ENCODE results near the gene ZNF668. TPM values are rescaled to one million over a fixed set of nuclear protein-coding genes. Genes with fewer than 3 reads are reported as not detected.
"Not testable (repeated sequence)": the region's sequence is repeated elsewhere in the genome, so short reads cannot be mapped to it uniquely, and the experiment has no call there.

ZNF668 gene
- total and polyA plus RNA-seq, 7 donors, result 4.8 to 12.5 (median 6.4) TPM

DNA sequence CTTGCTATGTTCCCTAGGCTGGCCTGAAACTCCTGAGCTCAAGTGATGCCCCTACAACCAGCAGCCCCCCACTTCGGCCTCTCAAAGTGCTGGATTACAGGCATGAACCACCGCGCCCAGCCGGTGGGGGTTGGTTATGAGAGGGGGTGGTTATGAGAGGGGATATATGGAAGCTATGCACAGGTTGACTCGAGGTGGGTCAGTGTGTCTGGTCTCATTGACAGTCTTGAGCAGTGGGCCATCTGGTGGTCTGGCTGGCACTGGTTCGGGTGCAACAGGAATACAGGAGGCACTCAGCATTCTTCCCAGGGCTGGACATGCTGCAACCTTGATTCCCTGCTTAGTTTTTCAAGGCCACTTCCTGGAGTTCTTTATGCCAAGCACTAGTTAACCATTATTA, 58.0 kb downstream of the ZNF668 start:
- H3K9me3 ChIP-seq, result no peaks in the 10 kb centered on the region
- 64 to 75% methylated on average over 6 of the region's 6 CpGs for WGBS, 2 donors
- no peak for DNase-seq
- H3K27me3 ChIP-seq, result peaks cover 2 to 40% (median 18%) of the 10 kb centered on the region in 3 donors
- no peak overlapping the region for H3K4me3 ChIP-seq
- H3K36me3 ChIP-seq, result no peaks in the 10 kb centered on the region
- TF ChIP-seq POLR2A (IDR thresholded peaks at IDR 0.05), result no peak
- no peak for TF ChIP-seq EP300 (IDR thresholded peaks at IDR 0.05)
- TF ChIP-seq POLR2AphosphoS5 (IDR thresholded peaks at IDR 0.05), result no peak
- TF ChIP-seq, protein P1, sequence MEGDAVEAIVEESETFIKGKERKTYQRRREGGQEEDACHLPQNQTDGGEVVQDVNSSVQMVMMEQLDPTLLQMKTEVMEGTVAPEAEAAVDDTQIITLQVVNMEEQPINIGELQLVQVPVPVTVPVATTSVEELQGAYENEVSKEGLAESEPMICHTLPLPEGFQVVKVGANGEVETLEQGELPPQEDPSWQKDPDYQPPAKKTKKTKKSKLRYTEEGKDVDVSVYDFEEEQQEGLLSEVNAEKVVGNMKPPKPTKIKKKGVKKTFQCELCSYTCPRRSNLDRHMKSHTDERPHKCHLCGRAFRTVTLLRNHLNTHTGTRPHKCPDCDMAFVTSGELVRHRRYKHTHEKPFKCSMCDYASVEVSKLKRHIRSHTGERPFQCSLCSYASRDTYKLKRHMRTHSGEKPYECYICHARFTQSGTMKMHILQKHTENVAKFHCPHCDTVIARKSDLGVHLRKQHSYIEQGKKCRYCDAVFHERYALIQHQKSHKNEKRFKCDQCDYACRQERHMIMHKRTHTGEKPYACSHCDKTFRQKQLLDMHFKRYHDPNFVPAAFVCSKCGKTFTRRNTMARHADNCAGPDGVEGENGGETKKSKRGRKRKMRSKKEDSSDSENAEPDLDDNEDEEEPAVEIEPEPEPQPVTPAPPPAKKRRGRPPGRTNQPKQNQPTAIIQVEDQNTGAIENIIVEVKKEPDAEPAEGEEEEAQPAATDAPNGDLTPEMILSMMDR (IDR thresholded peaks at IDR 0.05), result no peak
- intact Hi-C loops (cut with DNase I), result no loop called here
- H3K27ac ChIP-seq, result no peak overlapping the region
- H3K4me1 ChIP-seq, result peaks cover 0 to under 1% (median 0%) of the 10 kb centered on the region in 4 donors

DNA sequence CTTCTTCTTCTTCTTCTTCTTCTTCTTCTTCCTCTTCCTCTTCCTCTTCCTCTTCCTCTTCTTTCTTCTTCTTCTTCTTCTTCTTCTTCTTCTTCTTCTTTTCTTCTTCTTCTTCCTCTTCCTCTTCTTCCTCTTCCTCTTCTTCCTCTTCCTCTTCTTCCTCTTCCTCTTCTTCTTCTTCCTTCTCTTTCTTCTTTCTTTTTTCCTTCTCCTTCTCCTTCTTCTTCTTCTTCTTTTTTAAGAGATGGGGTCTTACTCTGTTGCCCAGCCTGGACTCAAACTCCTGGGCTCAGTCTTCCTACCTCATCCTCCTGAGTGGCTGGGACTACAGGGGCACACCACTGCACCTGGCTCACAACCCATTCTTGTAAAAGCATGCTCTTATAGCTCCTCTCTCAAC, 60.7 kb downstream of the ZNF668 start:
- DNase-seq; H3K9me3 ChIP-seq; H3K36me3 ChIP-seq; intact Hi-C loops (cut with DNase I); H3K4me1 ChIP-seq; H3K4me3 ChIP-seq; H3K27ac ChIP-seq: not testable (repeated sequence)
- H3K27me3 ChIP-seq, result peaks cover 10 to 67% (median 37%) of the 10 kb centered on the region in 3 donors

DNA sequence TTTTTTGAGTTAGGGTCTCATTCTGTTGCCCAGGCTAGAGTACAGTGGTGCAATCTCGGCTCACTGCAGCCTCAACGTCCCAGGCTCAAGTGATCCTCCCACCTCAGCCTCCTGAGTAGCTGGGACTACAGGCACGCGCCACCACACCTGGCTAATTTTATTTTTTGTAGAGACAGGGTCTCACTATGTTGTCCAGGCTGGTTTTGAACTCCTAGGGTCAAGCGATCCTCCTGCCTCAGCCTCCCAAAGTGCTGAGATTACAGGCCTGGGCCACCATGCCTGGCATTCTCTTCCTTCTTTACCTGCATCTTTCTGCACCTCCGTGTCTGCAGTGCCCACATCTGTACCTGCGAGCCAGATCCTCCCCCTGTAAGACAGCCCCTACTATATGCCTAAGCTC, 62.2 kb downstream of the ZNF668 start:
- intact Hi-C loops (cut with DNase I); H3K4me3 ChIP-seq; H3K4me1 ChIP-seq; H3K9me3 ChIP-seq; DNase-seq; H3K27ac ChIP-seq; H3K36me3 ChIP-seq: not testable (repeated sequence)
- H3K27me3 ChIP-seq, result peaks cover 12 to 75% (median 37%) of the 10 kb centered on the region in 3 donors
- WGBS, 2 donors, result 80 to 83% methylated on average over 7 of the region's 7 CpGs

Other genes starting within 250 kb of the ZNF668 start
- 10 to 100 TPM; 45.7 to 63.1 (median 55.2) TPM for gene BCL7C, start 180.2 kb downstream of the ZNF668 start, total RNA-seq
- gene BCL7C, start 180.2 kb downstream of the ZNF668 start, polyA plus RNA-seq, result 10 to 100 TPM; 27.9 to 42.0 (median 30.7) TPM
- gene CTF1, start 177.6 kb downstream of the ZNF668 start, total RNA-seq, result 1 to 10 TPM; 2.3 to 6.9 (median 4.9) TPM
- gene CTF1, start 177.6 kb downstream of the ZNF668 start, polyA plus RNA-seq, result 1 to 10 TPM in 2 of 3 donors, under 1 TPM in 1; 0.46 to 3.6 (median 1.5) TPM
- 10 to 100 TPM in 3 of 4 donors, 1 to 10 TPM in 1; 7.9 to 18.3 (median 13.0) TPM for gene FBXL19, start 150.7 kb downstream of the ZNF668 start, total RNA-seq
- gene FBXL19, start 150.7 kb downstream of the ZNF668 start, polyA plus RNA-seq, result 10 to 100 TPM in 1 of 3 donors, 1 to 10 TPM in 2; 3.0 to 32.7 (median 8.3) TPM
- gene ORAI3, start 125.2 kb downstream of the ZNF668 start, total RNA-seq, result 10 to 100 TPM; 33.3 to 43.3 (median 40.5) TPM
- gene ORAI3, start 125.2 kb downstream of the ZNF668 start, polyA plus RNA-seq, result 10 to 100 TPM in 2 of 3 donors, 1 to 10 TPM in 1; 8.6 to 16.1 (median 15.6) TPM
- 10 to 100 TPM in 1 of 4 donors, 1 to 10 TPM in 3; 5.0 to 16.0 (median 7.1) TPM for gene SETD1A, start 116.5 kb downstream of the ZNF668 start, total RNA-seq
- 10 to 100 TPM in 1 of 3 donors, 1 to 10 TPM in 2; 2.4 to 13.1 (median 3.2) TPM for gene SETD1A, start 116.5 kb downstream of the ZNF668 start, polyA plus RNA-seq
- 10 to 100 TPM; 14.6 to 16.1 (median 15.5) TPM for gene HSD3B7, start 89.0 kb downstream of the ZNF668 start, total RNA-seq
- gene HSD3B7, start 89.0 kb downstream of the ZNF668 start, polyA plus RNA-seq, result 10 to 100 TPM in 2 of 3 donors, 1 to 10 TPM in 1; 9.0 to 36.1 (median 13.6) TPM
- 1 to 10 TPM in 2 of 4 donors, under 1 TPM in 2; 0.71 to 4.4 (median 2.3) TPM for gene STX1B, start 63.6 kb downstream of the ZNF668 start, total RNA-seq
- gene STX1B, start 63.6 kb downstream of the ZNF668 start, polyA plus RNA-seq, result 1 to 10 TPM in 1 of 3 donors, under 1 TPM in 1, not detected in 1; 0.60 to 1.2 TPM
- gene STX4, start 40.7 kb downstream of the ZNF668 start, total RNA-seq, result 10 to 100 TPM; 23.9 to 56.5 (median 37.4) TPM
- 10 to 100 TPM; 47.2 to 76.3 (median 55.3) TPM for gene STX4, start 40.7 kb downstream of the ZNF668 start, polyA plus RNA-seq
- 10 to 100 TPM in 1 of 4 donors, 1 to 10 TPM in 3; 8.3 to 12.2 (median 8.8) TPM for gene ZNF646, start 182 bp upstream of the ZNF668 start, total RNA-seq
- 10 to 100 TPM in 1 of 3 donors, 1 to 10 TPM in 2; 1.8 to 15.0 (median 4.9) TPM for gene ZNF646, start 182 bp upstream of the ZNF668 start, polyA plus RNA-seq
- 1 to 10 TPM; 1.1 to 9.1 (median 2.6) TPM for gene PRSS53, start 14.7 kb upstream of the ZNF668 start, total RNA-seq
- 1 to 10 TPM in 1 of 3 donors, not detected in 2; 2.0 TPM for gene PRSS53, start 14.7 kb upstream of the ZNF668 start, polyA plus RNA-seq
- 100 to 1,000 TPM; 107 to 165 (median 116) TPM for gene VKORC1, start 20.6 kb upstream of the ZNF668 start, total RNA-seq
- gene VKORC1, start 20.6 kb upstream of the ZNF668 start, polyA plus RNA-seq, result 10 to 100 TPM; 30.5 to 66.5 (median 45.6) TPM
- 10 to 100 TPM; 29.5 to 42.7 (median 33.7) TPM for gene BCKDK, start 34.1 kb upstream of the ZNF668 start, total RNA-seq
- 10 to 100 TPM; 21.6 to 33.2 (median 32.1) TPM for gene BCKDK, start 34.1 kb upstream of the ZNF668 start, polyA plus RNA-seq
- gene KAT8, start 43.4 kb upstream of the ZNF668 start, total RNA-seq, result 10 to 100 TPM; 57.1 to 65.7 (median 62.5) TPM
- gene KAT8, start 43.4 kb upstream of the ZNF668 start, polyA plus RNA-seq, result 10 to 100 TPM; 31.2 to 54.0 (median 38.8) TPM
- 1 to 10 TPM in 2 of 4 donors, under 1 TPM in 1, not detected in 1; 0.16 to 3.2 (median 1.1) TPM for gene PRSS8, start 61.5 kb upstream of the ZNF668 start, total RNA-seq
- 100 to 1,000 TPM in 1 of 3 donors, 10 to 100 TPM in 2; 54.7 to 342 (median 84.4) TPM for gene PRSS8, start 61.5 kb upstream of the ZNF668 start, polyA plus RNA-seq
- gene PRSS36, start 75.8 kb upstream of the ZNF668 start, total RNA-seq, result 1 to 10 TPM in 3 of 4 donors, under 1 TPM in 1; 0.83 to 7.3 (median 3.7) TPM
- 10 to 100 TPM in 1 of 3 donors, 1 to 10 TPM in 2; 4.7 to 10.2 (median 7.6) TPM for gene PRSS36, start 75.8 kb upstream of the ZNF668 start, polyA plus RNA-seq
- 10 to 100 TPM; 44.1 to 63.9 (median 60.4) TPM for gene FUS, start 105.9 kb upstream of the ZNF668 start, total RNA-seq
- gene FUS, start 105.9 kb upstream of the ZNF668 start, polyA plus RNA-seq, result 100 to 1,000 TPM in 1 of 3 donors, 10 to 100 TPM in 2; 79.9 to 262 (median 98.3) TPM
- 10 to 100 TPM; 21.0 to 24.6 (median 23.5) TPM for gene PYCARD, start 128.5 kb upstream of the ZNF668 start, total RNA-seq
- gene PYCARD, start 128.5 kb upstream of the ZNF668 start, polyA plus RNA-seq, result 100 to 1,000 TPM in 2 of 3 donors, 10 to 100 TPM in 1; 93.1 to 120 (median 107) TPM
- gene TRIM72, start 139.9 kb upstream of the ZNF668 start, total RNA-seq, result under 1 TPM in 3 of 4 donors, not detected in 1; under 0.01 to 0.27 (median under 0.01) TPM
- gene TRIM72, start 139.9 kb upstream of the ZNF668 start, polyA plus RNA-seq, result under 1 TPM; under 0.01 to 0.07 (median under 0.01) TPM
- gene PYDC1, start 142.9 kb upstream of the ZNF668 start, total RNA-seq, result not detected
- under 1 TPM in 1 of 3 donors, not detected in 2; 0.16 TPM for gene PYDC1, start 142.9 kb upstream of the ZNF668 start, polyA plus RNA-seq
- gene ITGAM, start 185.7 kb upstream of the ZNF668 start, total RNA-seq, result 10 to 100 TPM in 3 of 4 donors, 1 to 10 TPM in 1; 6.4 to 15.1 (median 12.0) TPM
- gene ITGAM, start 185.7 kb upstream of the ZNF668 start, polyA plus RNA-seq, result 1 to 10 TPM; 1.2 to 6.1 (median 1.8) TPM

Measured in sigmoid colon (tissue), 7 donors.